GM20000 (cell line): ENCODE data around the gene LAP3.

Source experiments
- DNase-seq: peaks from one replicate; pipeline ENCODE4 v3.0.0; 2012; ENCODE audit warnings: low spot score
- CTCF ChIP-seq: IDR thresholded peaks from 2 replicates; pipeline ENCODE4 v1.5.1; 2012; ENCODE audit warnings: mild to moderate bottlenecking, control low read depth; ENCODE audit errors: extremely low read depth, missing control alignments

LAP3 gene

GRCh38 chr4:17599826-17600225 is 22.8 kb downstream of the LAP3 start:
- no peak for DNase-seq
- TF ChIP-seq CTCF = no peak

GRCh38 chr4:17605236-17605635 is 28.2 kb downstream of the LAP3 start:
- no peak for DNase-seq
- TF ChIP-seq CTCF = no peak

GRCh38 chr4:17613761-17614415 is 36.9 kb downstream of the LAP3 start:
- no peak for DNase-seq
- TF ChIP-seq CTCF = no peak

GRCh38 chr4:17614416-17615299 is 37.7 kb downstream of the LAP3 start, which contains the start of gene MED28:
Gene MED28 (plus strand): TSS chr4:17614641. CDS start chr4:17614655, 14 bp downstream.
- DNase-seq = peak; percentile 94
- no peak for TF ChIP-seq CTCF

GRCh38 chr4:17616283-17616682 is 39.3 kb downstream of the LAP3 start:
- DNase-seq = no peak
- TF ChIP-seq CTCF = no peak

GRCh38 chr4:17618926-17619325 is 41.9 kb downstream of the LAP3 start:
- no peak for DNase-seq
- no peak for TF ChIP-seq CTCF

GRCh38 chr4:17619416-17620105 is 42.6 kb downstream of the LAP3 start:
- TF ChIP-seq CTCF = no peak
- no peak for DNase-seq
